Erythroblast (primary cell): ENCODE results near the gene SCTR.

ENCODE experiments used
- GATA1 ChIP-seq: IDR thresholded peaks from 2 replicates; pipeline ENCODE4 v1.6.1; 2011; ENCODE audit warnings: low read depth, mild to moderate bottlenecking, control low read depth, low read length, moderate library complexity
- POLR2A ChIP-seq: IDR thresholded peaks from 2 replicates; pipeline ENCODE4 v1.6.1; 2011; ENCODE audit warnings: mild to moderate bottlenecking, low read length

- TF ChIP-seq POLR2A, result no peak
- TF ChIP-seq GATA1, result no peak
These were observed 49.7 kb downstream of the SCTR start for GRCh38 chr2:119474371-119475224.
